Measurements from ENCODE around the gene GRIA4. TPM values are rescaled to one million over a fixed set of nuclear protein-coding genes. Genes with fewer than 3 reads are reported as not detected.

GRIA4 gene
- total RNA-seq, 1 donor from 2014 or later, result not detected

DNA sequence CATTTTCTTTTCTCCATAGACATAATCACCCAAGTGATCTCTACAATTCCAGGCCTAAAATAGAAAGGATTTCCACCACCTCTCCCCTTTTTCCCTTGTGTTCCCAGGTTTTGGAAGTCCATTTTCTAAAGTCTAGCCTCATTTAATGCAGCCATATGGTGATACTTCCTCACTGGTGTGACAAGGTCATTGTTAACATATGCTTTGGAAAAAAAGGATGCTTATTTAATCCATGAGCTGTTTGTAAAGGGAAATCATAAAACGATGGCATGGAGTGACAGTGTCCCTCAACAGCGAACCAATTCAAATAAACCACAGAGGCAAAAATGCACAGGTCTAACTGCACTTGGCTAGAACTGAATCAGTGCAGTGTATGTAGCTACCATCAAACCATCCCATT lies 26.6 kb downstream of the GRIA4 start:
- no peak for DNase-seq (ENCODE audit: low spot score)

DNA sequence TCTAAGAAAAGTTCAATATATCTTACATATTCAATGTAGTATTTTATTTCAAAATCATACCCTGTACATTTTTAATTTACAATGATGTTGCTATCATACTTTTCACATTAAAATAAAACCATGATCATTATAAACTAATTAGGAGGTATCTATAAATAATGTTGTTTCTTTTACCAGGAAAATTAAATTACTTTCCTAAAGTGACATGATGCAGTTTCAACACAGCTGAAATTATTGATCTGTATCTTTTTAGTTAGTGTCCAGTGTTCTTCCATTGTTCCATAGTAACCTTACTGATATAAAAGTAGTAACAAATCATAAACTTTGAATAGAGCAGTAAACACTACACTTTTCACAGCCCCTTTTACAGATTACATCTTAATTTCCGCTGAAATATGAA lies 29.7 kb downstream of the GRIA4 start:
- no peak for DNase-seq (ENCODE audit: low spot score)

DNA sequence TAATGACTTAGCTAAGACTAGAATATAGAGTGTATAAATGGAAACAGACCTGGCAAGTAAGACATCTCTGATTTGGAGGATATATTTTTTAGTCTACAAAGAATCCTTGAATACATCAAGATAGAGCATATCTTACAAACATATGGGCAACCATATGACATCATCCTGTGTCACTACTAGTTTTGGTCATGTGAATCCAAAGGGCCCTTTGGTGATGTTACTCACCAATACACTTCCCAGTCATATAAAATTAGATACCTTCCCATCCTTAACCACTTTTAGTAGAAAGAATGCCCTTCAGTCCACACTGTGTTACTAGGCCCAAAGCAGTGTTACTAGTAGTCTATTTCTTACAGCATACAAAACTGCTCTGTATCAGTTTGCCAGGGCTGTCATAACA lies 31.6 kb downstream of the GRIA4 start:
- DNase-seq (ENCODE audit: low spot score), result no peak

DNA sequence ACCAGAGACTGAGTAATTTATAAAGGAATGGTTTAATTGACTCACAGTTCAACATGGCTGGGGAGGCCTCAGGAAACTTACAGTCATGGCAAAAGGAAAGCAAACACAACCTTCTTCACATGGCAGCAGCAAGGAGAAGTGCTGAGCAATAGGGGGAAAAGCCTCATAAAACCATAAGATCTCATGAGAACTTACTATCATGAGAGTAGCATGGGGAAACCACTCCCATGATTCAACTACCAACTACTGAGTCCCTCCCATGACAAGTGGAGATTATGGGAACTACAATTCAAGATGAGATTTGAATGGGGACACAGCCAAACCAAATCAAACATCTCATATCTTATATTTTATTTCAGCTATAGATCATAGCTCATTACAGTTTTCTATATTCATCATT lies 33.0 kb downstream of the GRIA4 start:
- DNase-seq (ENCODE audit: low spot score), result no peak

DNA sequence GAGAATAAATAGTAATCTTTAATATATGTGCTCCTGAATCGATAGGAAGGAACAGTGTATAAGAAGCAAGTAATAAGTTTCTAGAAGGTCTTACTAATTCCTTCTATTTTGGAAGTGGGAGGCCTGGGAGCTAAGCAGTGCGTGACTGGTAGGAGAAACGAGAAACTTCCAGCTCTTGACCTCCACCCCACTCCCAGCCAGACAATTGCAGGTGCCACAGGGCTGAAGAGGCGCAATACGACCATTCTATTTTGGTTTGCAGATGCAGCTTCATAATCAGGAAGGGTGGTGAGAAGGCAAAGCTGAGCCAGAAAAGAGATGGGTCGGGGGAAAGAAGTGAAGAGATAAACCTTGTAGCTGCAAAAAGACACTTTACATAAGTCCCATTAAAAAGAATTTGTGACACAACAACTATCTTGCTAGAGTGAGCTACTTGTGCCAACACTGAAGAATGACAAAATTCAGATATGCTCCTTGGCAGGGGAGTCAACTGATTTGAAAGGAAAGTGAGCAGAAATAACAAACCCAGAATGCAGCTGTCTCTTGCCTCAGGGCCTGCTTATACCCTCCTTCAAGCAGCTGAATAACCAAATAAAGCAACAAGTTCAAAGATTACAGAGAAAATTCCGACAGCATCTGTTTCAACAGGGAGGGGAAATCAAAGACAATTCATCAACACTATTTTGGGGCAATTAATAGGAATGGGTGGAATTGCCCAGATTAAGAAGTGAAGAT lies 35.1 kb downstream of the GRIA4 start:
- DNase-seq (ENCODE audit: low spot score), result no peak

DNA sequence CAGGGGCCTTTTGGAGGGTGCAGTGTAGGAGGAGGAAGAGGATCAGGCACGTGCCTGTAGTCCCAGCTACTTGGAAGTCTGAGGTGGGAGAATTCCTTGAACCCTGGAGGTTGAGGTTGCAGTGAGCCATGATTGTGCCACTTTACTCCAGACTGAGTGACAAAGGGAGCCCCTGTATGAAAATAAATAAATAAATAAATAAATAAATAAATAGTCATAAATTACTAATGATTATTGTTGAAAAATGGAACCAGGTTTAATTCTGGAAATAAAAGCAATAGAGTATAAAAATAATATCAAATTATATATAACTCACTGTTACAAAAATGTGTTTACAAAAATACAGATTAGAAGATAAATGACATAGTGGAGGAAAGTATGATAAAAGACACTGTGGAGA lies 37.9 kb downstream of the GRIA4 start:
- no peak for DNase-seq (ENCODE audit: low spot score)

DNA sequence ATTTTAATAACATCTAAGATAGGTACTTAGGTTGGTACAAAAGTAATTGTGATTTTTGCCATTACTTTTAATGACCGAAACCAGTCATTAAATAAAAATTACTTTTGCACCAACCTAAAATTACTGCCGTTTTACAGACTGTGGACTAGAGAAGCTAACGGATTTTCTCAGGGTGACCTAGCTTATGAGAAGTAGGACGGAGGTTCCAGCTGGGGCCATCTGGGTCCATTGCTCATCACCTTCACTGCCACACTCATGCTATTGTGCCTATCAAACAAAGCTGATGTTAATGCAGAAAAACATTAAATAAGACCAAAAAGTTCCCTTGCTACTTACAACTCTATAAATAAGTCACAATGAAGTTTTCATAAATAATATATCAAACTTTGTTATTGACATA lies 38.9 kb downstream of the GRIA4 start:
- DNase-seq (ENCODE audit: low spot score), result no peak

DNA sequence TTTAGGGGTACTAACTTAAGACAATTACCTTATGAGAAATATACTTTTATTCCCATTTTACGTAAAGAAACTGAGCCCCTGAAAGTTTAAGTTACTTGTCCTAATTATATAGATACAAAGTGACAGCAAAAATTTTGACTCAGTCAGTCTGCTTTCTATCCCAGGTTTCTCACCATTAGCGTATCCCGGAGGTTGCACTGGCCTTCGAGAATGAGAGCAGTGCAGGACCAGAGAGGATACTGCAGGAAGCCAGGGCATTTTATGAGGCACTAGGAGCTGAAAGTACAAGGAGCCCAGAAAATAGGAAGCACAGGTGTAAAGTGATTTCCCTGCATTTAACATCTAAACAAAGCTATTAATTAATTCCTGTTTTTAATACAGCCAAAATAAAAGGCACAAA lies 55.4 kb downstream of the GRIA4 start:
- DNase-seq (ENCODE audit: low spot score), result no peak

DNA sequence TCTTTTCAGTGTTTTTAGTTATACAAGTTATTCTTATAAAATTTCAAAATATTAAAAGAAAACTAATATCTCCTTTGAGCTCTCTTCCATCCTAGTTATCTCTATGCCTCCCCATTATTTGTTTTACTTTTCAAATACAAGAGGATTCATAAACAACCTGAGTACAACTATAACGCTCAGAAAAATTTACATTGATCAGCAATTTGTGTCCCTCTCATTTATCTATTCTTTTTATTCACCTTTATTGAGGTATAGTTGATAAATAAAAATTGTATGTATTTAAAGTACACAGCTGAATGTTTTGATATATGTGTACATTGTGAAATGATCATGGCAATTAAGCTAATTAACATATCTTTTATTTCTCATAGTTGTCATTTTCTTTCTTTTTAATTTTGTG lies 57.6 kb downstream of the GRIA4 start:
- no peak for DNase-seq (ENCODE audit: low spot score)

DNA sequence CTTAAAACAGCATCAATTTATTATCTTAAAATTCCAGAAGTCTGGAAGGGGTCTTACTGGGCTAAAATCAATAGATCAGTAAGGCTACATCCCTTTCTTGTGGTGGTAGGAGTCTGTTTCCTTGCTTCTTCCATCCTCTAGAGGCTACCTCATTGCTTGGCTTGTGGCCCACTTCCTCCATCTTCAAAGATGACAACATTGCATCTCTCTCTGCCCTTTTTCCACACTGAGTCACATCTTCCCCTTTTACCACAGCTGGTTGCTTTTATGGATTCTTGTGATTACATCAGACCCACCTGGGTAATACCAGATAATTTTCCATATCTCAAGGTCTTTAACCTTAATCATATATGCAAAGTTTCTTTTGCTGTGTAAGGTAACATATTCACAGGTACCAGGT lies 60.9 kb downstream of the GRIA4 start:
- no peak for DNase-seq (ENCODE audit: low spot score)

DNA sequence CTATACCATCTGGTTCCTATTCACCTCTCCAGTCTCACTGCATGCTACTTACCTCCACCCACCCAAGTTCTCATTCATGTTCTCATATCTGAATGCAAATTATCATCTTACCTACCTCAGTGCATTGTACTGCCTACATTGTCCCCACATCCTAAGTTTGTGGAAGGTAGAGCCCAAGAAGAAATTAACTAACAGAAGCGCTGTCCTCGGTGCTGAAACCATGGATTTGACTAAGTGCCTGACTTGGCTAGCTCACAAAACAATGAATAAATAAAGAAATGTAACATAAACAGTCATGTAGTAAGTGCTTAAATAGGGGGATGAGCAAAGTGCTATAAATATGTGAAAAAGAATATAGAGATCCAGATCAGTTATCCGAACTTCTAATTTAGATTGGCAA lies 63.2 kb downstream of the GRIA4 start:
- no peak for DNase-seq (ENCODE audit: low spot score)

DNA sequence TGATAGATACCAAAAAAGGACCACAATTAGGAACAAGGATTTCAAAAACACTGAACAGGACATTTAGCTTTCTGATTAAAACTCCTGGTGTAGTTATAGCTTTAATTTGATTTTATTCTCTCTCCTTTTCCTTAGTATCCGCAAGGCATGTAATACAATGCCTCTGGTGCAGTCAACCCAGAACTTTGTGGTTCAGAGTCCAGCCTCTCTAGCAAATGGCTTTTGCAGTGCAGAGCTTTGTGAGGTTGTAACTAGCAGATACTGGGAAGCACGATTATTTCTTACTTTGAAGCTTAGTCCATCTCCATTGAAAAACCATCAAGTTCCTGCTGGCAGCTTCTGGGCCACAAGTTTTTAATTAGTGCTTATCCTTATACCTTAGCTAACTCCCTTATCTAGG lies 79.8 kb downstream of the GRIA4 start:
- DNase-seq (ENCODE audit: low spot score), result no peak

DNA sequence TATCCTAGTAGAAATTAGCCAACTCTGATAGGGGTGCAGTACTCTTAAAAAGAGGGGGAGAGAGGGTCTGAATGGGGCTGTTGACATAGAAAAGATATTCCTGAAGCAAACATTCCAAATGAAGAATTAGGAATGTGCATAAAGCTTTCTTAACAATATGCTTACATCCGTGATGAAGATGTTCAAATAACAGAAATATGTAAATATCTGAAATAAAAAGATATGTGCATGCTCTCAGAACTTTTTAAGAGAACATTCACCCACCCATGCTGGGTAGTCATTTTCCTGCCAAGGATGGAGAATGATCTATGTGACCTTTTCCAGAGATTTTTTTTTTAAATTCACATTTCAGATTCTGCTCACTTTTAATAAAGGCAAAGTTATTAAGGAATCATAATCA lies 80.6 kb downstream of the GRIA4 start:
- no peak for DNase-seq (ENCODE audit: low spot score)

DNA sequence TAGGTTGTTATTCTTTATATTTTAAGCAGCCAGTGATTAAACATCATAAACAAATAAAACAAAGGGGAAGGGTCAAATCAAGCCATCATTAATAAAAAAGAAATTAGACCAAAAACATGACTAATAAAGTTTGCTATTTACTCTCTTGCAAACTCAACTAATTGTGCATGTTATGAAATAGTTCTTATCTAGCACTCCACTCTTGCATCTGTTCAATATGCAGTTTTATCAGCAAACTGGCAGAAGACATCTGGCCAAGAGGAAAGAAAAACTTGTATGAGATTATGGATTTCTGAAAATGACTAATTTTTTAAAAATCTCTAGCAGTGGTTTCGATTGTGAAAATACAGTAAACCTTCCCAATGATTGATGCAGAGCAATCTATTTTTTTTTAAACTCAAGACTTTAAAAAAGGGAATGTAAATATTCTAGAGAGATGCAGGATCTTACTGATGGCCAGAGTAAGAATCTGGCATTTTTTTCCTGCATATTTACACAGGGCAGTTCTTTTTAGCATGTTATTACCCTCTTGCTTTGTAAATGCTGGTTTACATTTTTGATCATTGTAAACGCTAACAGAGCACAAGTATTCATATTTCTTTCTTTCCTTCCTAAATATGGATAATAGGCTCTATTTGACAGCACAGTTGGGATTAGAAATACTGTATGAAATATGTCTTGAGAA lies 83.3 kb downstream of the GRIA4 start:
- DNase-seq (ENCODE audit: low spot score), result no peak

DNA sequence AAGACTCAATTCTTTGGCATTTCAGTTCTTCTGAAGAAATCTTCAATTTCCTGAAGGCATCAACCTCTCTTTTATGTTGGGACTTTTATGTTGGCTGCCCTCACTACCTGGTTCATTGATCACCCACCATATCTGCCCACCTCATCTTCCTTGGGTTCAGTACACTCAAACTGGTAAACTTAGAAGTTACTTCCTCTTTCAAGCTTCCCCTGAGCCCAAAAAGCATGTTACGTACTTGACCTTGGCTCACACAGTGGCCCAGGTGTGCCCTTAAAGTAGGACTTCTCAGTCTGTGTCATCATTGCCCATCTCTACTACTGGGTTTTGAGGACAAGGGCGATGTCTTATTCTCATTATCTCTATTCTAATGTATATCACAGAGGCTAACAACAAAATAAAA lies 86.1 kb downstream of the GRIA4 start:
- DNase-seq (ENCODE audit: low spot score), result no peak

DNA sequence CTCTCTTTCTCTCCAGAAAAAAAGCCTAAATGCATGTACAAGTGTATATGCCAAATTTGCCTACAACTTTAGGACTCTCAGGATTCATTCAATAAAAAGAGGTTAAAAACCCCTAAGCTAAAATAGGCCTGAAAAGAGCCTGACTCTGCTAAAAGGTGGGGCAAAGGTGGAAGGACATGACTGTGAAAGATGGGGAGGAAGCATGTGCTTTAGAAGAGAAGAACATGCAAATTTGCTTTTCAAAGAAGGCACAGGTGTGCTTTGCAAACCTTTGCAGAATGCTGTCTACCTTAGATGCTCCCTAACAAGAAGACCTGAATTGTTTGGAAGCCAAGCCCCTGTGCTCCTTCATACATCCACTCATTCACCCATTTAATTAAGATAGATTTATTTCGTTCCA lies 87.4 kb downstream of the GRIA4 start:
- no peak for DNase-seq (ENCODE audit: low spot score)

DNA sequence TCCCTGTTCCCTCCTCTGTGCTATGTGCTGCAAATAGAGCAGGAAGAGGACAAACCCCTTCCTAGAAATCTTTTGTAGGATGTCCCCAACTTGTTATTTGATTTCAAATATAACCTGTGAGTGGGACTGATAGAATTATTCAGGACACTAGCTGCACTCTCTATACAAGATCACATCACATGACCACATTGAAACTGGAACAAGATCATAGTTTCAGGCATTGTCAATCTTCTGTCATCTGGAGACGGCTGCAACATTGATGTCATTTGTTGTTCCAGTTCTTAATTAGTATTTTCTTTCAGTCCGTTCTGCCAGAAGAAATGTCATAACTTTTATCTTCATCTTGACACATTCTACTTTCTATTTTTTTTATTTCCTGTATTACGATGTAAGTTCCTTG lies 89.3 kb downstream of the GRIA4 start:
- DNase-seq (ENCODE audit: low spot score), result no peak

DNA sequence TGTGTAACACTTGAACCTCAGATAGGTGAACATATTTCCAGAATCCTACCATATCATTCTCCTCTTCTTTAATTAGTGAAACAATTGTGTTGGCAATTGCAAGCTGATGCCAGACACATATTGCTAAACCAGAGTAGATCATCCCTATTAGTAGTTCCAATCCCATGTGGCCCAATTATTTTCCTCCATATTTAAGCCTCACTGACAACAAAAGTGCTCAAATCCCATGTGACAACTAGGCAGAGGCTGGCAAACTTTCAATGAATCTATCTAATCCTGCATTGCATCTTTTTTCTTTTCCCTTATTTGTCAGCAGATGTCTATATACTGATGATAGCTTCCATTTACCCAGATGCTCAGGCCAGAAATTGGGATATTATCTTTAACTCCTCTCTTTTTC lies 90.4 kb downstream of the GRIA4 start:
- no peak for DNase-seq (ENCODE audit: low spot score)

DNA sequence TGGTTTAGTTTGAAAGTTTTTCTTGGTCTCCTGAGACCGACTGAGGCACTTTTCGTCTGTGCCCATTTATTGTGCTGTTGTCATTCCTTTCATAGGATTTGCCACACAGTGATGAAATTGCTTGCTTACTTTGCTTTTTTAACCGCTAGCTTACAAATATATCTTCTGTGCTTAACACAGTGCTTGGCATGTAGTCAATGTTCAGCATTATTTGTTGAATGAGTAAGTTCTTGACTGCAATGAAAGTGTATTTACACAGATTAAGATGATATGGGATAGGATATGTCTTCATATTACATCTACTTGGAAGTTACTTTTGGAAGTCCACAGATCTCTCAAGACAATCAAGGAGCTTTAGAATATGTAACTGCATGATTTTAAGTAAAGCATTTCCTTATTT lies 91.2 kb downstream of the GRIA4 start:
- DNase-seq (ENCODE audit: low spot score), result no peak

DNA sequence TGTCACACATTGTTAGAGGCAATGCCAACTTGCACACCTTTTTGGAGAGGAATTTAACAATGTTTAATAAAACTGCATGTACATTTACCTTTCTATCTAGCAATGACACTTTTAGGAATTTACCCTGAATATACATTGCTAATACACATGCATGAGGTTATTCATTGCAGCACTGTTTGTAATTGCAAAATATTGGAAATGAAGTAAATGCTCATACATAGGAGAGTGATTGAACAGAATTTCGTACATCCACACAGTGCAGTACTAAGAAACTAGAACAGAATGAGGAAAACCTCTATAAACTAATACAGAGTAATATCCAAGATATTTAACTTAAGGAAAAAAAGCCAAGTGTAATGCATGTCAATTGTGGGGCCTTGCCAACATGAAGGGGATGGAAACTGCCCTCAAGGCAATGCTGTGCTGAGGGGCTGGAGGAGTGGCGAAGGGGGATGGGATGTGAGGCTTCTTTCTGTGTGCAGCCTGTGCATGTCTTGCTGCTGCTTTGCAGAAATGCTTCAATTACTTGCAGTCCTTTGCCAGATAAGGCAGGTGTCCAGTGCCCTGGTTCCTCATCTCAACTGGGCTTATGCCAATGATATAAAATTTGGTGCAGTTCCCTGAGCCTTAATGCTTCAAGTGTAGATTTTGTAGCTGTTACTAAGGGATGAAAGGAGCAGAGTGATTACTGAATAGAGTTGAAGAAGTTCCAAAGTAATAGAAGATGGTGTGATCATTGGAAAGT lies 96.1 kb downstream of the GRIA4 start:
- no peak for DNase-seq (ENCODE audit: low spot score)

DNA sequence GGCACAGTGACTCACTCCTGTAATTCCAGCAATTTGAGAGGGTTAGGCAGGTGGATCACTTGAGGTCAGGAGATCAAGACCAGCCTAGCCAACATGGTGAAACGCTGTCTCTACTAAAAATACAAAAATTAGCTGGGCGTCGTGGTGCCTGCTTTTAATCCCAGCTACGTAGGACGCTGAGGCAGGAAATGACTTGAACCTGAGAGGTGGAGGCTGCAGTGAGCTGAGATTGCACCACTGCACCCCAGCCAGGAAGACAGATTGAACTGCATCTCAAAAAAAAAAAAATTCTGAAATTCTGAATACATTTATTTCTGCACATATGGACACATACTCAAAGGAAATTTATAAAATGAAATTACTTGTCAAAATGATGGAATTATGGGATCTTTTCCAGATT lies 103.2 kb downstream of the GRIA4 start:
- DNase-seq (ENCODE audit: low spot score), result no peak

DNA sequence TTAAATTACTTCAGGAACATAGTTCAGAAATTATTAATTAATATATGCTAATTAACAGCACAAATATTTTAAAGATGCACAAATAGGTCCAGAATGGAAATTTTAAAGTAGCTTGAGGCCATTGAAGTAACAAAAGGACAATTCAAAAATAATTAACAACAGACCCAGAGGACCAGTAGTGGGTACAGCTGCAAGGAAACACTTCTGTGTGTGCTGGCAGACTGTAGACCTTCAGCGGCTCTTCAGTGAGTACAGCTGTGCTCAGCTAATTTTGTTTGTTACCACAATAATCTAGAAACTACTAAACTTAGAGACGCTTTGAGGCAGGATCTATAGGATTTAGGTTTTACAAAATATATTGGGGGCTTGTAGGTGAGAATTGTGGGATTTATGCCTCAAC lies 103.8 kb downstream of the GRIA4 start:
- no peak for DNase-seq (ENCODE audit: low spot score)

DNA sequence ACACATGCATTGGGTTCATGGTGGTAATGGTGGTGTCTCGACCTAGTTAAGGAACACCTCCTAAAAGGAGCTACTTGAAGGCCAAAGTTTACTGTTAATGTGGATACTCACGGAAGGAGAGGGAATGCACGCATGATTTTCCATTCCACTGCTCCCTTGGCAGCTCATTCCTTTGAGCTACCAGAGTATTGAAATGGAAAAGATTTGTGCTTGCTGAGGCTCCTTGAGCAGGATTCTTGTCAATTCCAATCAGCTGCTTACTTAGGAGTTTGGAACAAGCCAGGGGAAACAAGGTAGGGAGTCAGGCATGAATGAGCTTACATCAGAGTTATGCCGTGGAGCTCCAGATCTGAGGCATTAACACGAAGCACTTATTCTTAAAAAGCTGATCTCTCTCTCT lies 108.8 kb downstream of the GRIA4 start:
- DNase-seq (ENCODE audit: low spot score), result no peak
